GM12801 (cell line): ENCODE results near the gene PTAR1.

ENCODE experiments used
- CTCF ChIP-seq: IDR thresholded peaks from one replicate; pipeline ENCODE4 v1.5.1; 2011; ENCODE audit warnings: control low read depth; ENCODE audit not compliant: insufficient read length; ENCODE audit errors: extremely low read depth

The PTAR1 gene

GRCh38 chr9:69671879-69672595, 87.8 kb downstream of the PTAR1 start, which contains the start of gene APBA1:
Gene APBA1, minus strand, starts transcription at chr9:69672371.
- no peak for TF ChIP-seq CTCF

GRCh38 chr9:69671311-69671878, 88.4 kb downstream of the PTAR1 start:
- TF ChIP-seq CTCF = no peak

- no peak for TF ChIP-seq CTCF
These were observed 92.5 kb downstream of the PTAR1 start for GRCh38 chr9:69667306-69667705.

GRCh38 chr9:69660304-69660703, 99.5 kb downstream of the PTAR1 start:
- TF ChIP-seq CTCF = no peak
